NCI-H1092 treated with DMSO at 0.1 percent for 48 hours (cell line): Measurements from ENCODE around the gene ASB12.
"Not testable (repeated sequence)": the region's sequence is repeated elsewhere in the genome, so short reads cannot be mapped to it uniquely, and the experiment has no call there.

Experiments used
- DNase-seq: peaks from one replicate; lab custom pipeline; 2025; lab: John Stamatoyannopoulos, UW

The ASB12 gene, protein sequence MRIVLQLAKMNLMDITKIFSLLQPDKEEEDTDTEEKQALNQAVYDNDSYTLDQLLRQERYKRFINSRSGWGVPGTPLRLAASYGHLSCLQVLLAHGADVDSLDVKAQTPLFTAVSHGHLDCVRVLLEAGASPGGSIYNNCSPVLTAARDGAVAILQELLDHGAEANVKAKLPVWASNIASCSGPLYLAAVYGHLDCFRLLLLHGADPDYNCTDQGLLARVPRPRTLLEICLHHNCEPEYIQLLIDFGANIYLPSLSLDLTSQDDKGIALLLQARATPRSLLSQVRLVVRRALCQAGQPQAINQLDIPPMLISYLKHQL

DNA sequence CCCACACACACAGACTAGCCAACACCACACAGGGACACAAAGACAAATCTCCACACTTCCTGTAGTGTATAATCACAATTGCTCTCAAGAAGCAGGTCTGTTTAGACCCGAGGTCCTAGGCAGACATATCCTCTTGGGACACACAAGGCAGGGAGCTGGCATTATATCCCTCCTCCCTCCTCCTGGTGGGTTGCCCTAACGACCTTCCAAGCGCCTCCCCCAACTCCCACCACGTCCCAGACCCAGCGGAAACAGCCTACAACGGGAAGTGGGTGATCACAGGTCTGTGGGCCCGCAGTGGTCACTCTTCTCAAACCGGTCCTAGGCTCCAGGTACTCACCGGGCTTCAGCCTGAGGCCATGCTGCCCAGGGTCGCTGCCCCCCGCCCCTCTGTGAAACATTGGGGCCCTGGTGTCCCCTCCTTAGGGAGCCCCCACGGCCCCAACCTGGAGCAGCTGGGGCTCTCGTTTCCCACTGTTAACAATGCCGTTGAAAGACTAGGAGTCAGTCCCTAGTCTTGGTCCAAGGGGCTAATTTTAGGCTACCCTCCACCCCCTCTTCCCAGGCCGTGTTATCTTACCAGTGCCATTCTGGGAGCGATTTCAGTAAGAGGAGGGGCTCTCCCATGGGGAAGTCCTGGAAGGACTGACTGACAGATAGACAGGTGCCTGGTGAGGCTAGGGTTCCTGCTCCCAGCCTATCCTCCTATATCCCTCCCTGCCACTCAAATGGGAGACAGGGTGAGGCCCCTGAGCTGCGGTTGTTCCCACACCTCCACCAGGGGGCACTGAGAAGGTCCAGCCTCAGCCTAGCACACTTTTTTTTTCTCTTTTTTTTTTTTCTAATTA is at the start of gene ASB12:
ASB12 (minus strand) TSS at position 485 of the 848 bp plus-strand sequence. CDS start 4,957 bp downstream, outside the sequence.
- no peak for DNase-seq

DNA sequence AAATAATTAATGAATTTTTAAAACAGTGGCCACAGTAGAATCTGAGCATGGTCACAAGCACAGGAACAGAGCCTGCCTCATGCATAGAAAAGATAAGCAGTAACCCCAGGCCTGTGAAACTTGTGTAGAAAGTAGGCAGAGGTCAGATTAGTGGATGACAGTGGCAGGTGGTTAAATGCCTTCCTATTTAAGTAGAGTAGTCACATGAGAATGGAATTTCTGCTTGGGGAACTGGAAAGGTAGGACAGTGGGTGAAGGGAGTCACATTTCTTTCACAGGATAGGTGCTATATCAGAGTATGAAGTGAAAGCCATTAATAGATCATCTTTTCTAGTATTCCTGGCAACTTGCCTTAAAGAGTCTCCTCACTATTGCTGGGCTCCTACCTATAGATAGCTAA is 34.9 kb upstream of the ASB12 start:
- no peak for DNase-seq

DNA sequence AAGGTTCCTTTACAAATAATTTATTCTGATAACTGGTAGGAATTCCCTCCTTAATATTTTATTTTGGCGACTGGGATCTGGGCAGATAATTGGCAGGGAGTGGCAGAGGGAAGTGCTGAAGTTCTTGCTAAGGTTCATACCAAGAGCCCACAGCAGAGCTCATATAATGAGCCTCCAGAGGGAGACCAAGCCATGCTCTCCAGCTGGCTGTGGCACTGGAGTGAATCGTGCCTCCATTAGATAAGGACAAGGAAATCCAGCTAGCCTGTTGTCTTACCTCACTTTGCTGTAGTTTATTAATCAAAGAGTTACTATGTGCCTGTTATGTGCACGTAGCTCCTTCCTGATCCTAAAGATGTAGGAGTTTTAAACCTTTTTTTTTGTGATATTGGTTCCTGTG is 1.3 kb downstream of the ASB12 start:
- DNase-seq, result no peak

DNA sequence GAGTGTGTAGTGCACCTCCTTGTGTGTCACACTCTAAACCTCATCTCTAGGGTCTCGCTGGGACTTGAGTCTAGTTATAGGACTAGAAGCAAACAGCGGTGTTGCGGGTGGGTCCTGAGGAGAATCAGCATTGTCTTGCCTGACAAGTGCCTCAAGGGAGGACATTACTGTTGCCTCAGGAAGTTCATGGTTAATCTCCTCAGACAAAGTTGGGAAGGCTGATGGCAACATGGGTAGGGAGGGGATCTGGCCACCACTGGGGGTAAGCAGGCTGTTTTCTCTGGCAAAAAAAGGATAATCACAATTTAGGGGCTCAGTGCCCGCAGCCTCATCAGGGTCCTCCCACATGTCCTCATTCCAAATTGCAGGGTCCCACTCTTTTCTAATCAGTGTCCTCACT is 12.4 kb downstream of the ASB12 start:
- DNase-seq, result no peak

DNA sequence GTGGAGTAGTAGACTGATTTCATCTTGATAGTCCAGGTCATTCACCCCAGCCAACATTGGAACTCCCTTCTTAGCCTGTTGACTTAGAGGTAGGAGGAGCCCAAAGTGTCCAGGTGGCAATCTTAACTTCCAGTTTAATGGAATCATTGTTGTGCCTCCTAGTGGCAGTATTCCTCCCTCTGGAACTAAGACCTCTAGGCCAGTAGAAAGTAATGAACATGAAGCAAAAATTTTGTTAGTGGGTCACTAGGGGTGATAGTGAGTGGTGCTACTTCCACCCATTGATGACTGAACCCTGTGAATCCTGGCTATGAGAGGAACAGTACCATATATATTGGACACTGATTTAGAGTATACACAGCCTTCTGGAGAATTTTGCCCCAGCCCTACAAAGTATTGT is 16.4 kb downstream of the ASB12 start:
- not testable (repeated sequence) for DNase-seq

DNA sequence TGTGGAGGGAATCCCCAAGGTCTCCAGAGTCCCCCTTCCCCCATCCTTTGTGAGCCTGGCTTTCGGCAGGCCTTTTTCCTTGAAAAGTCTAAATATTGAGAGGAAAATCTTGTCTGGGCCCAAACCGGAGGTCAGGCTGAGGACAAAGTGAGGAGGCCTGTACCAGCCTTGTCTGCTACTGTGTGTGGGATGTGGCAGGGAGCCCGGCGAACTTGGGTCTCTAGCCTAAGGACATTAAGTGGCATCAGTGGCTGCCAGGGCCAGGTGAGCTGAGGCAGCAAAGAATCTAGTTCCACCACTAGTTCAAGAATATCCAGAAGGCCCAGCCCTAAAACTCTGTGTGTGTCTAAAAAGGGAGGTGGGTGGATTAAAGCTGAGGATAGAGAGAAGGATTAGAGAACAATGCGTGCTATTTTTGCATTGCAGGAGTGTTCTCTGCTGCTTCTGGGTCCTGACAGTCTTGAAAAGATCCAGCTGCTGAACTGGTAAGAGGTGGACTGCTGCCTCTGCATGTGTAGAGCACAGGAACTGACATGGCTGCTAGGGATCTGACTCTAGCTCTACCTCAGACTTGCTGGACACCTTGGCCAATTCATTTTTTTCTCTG is 23.7 kb downstream of the ASB12 start:
- DNase-seq, result no peak

DNA sequence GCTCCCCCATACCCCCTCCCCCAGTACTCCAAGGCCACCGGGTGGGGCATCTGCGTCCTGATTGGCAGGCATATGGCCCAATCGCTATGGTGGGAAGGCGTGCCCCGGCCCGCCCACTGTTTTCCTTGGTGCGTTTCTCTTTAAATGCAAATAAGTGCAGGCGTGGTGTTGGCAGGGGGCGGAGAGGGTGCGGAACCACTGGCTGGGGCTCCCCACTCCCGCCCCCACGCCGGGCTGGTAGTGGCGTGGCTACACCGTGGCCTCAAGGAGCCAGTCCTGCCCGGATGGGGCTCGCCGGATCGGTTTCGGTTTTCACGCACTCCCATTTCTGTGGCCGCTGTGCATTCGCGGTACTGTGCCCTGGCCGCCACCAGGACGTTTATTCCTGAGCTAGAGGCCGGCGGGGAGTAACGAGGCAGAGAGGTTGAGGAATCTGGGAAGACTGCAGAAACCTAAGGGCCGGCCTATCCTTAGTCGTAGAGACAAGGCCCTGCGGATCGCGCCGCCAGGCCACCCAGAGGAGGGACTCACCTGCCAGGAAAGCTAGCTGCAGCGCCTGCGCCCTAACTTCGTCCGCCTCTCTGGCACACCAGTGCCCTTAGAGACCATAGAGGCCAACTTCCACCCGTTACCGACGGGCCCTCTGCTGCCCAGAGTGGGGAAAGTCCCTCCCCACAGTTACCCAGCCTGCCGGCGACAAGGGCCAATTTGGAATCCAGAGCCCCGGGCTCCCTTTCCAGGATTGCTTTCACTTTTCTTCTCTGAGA is 24.5 kb downstream of the ASB12 start:
- peak; percentile 95 for DNase-seq

DNA sequence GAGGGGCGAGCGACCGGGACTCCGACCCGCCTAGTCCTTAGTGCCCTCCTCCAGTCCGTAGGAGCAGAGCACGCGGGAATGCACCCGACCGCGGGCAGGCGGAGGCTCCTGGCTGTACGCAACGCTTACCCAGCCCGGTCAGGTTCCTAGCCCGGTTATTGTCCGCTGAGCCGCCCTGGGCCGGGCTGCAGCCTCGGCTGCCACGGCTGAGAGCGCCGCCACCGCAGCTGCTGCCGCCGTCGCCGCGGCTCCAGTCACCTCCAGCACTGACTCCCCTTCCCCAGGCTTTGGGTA is 25.0 kb downstream of the ASB12 start, which contains the start of gene AMER1:
AMER1 (minus strand) TSS at position 268 of the 294 bp plus-strand sequence. CDS start 12,422 bp downstream, outside the sequence.
- no peak for DNase-seq

DNA sequence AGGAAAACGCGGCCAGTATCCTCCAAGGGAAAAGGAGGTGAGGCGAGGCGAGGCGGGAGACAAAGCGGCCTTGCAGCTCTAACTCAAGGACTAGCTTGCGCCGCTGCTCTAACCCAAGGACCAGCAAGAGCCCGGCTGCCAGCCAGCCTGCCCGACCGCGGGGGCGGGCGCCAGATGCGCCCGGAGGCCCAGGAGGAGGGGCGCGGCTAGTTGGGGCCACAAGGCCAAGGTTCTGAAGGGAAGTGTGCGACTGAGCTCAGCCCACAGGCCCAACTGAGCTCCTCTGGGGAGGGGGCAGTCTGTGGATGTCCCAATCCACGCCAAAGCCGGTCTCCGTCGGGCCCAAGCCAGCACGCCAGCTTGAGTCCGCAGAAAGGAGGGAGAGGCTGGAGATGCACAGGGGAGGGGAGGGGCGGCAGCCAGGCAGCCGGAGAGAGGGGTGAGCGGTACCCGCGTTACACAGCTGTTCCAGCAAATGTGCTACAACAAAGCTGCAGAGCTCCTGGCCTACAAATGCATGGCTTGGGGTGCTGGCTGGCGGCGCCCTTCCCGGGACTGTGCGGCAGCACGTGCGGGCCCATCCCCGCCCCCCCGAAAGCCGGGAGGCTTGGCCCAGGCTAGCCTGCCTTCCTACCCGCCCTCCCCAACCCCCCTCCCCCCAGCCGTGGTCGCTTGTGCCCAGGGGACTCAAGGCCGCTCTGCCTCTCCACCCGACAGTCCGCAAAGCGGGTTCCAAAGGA is 25.5 kb downstream of the ASB12 start:
- DNase-seq, result peak; percentile 55

DNA sequence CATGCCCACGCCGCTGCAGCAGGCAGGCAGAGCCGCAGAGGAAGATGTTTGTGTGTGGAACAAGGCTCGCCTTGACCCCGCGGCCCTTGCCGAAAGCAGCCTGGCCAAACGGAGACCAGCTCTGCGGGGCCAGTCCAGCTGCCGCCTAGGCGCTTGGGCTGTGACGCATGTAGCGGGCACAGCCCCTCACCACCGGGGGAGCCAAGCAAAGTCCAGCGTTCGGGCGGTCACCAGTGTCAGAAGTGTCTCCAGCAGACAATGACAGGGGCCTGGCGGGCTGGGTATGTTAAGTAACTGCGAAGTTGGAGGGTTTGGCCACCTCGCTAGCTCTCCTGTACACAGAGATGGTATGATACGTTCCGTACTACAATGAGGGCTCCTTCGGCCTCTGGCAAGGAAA is 26.2 kb downstream of the ASB12 start:
- DNase-seq, result no peak

DNA sequence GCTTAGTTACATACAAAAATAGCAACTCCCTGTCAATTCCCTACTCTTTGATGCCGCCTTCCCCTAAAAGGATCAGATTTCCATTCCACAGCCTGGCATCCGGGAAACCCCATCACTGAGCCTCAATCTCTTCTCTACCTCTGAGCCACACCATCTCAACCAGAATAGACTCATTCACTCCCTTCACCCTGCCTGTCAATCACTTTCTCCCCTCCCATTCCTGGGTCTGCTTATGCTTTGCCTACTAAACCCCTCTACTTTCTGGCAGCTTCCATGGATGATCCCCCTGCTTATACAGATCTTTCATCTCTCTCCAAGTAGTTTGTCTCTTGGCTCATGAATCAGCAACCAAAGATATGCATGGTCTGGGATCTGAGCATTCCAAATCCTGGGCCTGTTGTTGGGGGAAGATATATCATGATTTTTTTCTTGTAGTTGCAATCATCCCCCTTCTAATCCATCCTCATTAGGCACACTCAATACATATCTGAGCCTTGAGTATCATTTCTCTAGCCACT is 27.5 kb downstream of the ASB12 start:
- DNase-seq, result no peak

DNA sequence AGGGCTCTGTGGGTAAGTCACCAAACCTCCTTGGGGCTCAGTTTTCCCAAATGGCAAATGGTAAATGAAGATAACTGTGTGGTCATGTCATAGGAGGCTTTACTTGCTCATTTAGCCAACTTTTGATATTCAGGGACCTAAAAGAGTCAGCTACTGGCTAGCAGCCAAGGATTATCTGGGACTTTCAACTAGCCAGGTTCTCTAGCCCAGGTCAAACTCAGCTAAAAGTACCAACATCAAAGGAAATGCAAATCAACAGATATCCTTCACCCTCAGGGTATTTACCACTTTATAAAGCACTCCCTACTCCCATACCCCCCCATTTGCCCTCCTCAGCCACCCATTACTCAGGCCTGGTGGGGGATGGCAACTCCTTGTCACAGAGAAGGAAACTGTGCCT is 32.4 kb downstream of the ASB12 start:
- DNase-seq, result no peak

DNA sequence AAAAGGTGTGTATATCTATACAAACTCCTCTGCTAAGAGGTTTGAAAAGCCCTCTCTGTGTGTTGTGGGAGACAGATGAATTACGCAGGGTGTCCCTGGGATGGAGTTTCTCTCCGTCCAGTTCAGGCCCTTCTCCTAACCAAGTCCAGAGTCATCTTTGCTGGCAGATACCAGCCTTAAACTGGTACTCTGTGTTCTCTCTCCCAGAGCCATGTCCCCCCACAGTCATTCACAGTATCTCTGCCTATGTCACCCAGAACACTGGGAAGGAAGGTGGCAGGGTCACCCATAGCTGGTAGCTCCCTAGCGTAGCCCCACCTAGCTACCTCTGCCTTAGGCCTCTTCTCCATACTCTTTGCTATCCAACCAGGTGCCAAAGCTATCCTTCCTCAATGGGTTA is 33.8 kb downstream of the ASB12 start:
- no peak for DNase-seq

DNA sequence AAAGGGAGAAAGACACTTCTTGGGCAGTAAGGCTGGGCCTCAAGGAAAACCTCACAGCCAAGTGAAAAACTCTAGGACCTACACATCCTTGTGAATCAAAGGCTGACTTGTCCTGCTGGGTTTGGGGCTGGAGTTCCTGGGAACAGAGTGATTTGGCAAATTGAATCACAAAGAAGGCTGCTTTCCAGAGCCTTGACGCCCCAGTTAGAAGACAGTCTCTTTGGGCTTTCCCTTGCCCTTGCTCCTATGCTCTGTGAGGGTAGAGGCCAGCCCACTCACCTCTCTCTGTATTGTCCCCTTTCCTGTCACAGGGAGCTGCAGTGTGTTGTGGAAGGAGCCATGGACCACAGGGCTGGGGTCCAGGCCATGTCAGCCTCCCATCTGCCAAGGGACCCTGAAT is 34.5 kb downstream of the ASB12 start:
- no peak for DNase-seq

DNA sequence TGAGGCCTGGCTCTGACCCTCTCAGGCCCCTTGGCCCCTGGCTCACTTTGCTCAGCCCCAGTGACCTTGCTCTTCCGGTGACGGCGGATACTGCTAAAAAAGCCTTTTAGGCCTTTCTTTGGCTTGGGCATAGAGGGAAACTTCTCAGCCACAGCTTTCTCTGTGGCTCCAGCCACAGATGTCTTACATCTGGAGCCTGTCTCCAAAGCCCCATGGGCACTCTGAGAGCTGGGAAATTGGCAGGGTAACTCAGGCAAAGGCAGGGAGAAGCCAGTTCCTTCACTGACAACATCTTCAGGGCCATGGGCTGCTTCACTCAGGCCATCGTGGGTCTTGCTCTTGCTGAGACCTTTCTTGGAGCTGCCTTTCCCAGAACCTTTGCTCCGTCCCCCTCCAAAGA is 37.7 kb downstream of the ASB12 start:
- DNase-seq, result no peak

DNA sequence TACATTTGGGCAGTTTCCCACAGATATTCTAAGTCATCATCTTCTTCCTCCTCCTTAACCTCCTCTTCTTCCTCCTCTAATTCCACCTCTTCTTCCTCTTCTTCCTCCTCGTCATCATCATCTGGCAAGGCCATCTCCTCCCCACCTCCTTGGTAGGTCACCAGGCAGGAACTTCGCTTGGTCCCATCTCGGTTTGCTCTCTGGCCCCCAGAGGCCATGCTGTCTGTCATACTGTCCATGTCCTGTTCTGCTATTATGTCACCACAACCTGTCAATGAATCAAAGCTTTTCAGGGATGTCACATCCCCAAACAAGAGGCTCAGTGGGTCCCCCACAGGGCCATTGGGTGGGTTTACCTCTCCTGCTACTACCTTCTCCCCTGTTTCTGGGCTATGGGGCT is 38.4 kb downstream of the ASB12 start:
- DNase-seq, result no peak

DNA sequence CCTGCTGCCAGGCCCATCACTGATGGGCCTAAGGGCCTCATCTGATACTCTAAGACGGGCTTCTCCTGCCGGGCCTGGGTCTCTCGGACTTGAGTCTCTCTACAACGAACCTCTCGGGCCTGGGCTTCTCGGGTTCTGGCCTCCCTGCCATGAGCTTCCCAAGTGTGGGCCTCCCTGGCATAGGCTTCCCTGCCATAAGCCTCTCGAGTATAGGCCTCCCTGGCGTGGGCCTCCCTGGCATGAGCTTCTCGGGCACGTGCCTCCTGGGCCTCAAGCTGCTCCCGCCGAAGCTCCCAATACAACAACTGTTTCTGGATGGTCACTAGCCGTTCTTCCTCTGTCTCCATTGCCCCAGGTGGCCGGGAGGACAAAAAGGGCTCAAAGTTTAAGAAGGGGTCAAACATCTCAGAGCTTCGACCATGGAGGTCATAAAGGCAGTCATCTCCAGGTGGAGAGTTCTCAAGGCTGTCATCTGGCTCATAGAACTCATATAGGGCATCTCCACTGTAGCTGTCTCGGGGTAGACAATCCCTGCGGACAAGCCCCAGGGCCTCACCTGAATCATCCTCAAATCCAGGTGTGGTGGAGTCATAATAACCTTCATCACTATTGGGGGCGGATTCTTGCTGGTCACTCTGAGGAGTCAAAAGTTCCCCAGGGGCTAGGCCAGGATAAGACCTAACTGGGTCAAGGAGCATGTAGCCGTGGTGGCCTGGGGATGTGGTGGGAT is 39.0 kb downstream of the ASB12 start:
- no peak for DNase-seq

DNA sequence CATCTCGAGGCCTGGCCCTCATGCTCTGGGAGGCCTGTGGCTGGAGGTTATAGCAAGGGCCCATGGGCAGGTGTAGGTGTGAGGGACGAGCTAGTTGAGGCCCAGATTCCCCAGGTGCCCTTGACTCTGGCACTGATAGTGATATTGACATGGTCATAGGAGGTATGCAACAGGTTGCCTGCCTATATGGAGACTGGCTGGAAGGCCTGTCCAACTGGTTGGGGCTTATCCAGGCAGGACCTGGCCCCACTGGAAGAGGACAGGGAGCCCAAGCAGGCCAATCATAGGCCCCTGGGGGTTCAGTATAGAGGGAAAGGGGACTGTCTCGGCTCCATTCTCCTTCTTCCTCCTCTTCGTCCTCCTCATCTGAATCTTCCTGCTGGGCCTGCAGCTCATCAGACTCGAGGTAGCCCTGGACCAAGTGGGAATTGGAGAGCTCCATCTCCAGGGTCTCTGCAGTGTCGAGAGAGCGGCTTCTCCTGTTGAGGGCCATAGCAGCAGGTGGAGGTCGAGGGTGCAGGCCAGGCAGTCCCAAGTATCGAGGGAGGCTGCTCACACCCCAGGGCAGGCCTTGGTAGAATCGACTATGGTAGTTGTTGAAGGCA is 40.2 kb downstream of the ASB12 start:
- no peak for DNase-seq

DNA sequence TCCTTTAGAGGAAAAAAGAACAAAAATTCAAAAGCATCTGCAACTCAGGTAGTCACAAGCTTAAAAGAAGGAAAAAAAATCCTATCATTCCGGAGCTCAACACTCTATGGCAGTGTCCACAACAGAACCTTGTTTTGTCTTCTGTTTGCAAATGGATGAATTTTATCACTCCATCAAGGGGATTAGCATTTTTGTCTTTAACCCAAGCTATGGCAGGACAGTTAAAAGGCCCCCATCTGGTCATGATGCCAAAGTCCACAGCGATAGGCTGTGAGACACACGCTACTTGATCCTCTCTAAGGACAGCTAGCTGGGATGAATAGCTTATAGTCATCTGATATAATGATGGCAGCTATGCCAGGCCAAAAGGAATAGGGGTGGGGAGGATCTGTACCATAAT is 41.5 kb downstream of the ASB12 start:
- DNase-seq, result no peak

DNA sequence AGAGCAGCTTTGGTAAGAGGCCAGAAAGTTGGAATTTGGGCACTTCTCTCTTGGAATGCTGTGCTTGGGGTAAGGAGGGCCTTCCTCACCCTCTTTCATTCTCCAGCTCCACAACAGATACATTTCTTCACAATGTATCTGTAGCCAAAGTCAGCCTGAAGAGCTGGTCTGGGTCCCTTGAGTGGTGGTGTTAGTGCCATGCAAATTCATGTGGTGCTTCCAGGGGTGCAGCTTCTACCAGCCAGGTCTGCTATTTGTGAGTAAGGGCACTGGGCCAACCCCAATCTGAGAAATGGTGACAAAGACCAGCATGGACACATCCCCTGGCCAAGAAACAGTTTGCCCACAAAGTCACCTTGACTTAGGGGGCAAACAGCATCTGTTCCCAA is 42.7 kb downstream of the ASB12 start:
- DNase-seq, result no peak
